GM10266 (cell line): Measurements from ENCODE around the gene DCTN1.
A peak's percentile ranks its signal among the peaks of the same experiment; 100 is the strongest.
"Not testable (repeated sequence)": the region's sequence is repeated elsewhere in the genome, so short reads cannot be mapped to it uniquely, and the experiment has no call there.

Experiments used
- DNase-seq: peaks from one replicate; pipeline ENCODE4 v3.0.0; 2012; ENCODE audit errors: extremely low spot score
- TF ChIP-seq, protein P1 (sequence below): IDR thresholded peaks from 2 replicates; pipeline ENCODE4 v1.5.1; 2012; ENCODE audit warnings: mild to moderate bottlenecking, low read depth; ENCODE audit not compliant: control insufficient read depth, insufficient read depth; ENCODE audit errors: missing control alignments

The DCTN1 gene

GRCh38 chr2:74424139-74424992 lies 44.3 kb upstream of the DCTN1 start:
- no peak for DNase-seq
- TF ChIP-seq, protein P1, sequence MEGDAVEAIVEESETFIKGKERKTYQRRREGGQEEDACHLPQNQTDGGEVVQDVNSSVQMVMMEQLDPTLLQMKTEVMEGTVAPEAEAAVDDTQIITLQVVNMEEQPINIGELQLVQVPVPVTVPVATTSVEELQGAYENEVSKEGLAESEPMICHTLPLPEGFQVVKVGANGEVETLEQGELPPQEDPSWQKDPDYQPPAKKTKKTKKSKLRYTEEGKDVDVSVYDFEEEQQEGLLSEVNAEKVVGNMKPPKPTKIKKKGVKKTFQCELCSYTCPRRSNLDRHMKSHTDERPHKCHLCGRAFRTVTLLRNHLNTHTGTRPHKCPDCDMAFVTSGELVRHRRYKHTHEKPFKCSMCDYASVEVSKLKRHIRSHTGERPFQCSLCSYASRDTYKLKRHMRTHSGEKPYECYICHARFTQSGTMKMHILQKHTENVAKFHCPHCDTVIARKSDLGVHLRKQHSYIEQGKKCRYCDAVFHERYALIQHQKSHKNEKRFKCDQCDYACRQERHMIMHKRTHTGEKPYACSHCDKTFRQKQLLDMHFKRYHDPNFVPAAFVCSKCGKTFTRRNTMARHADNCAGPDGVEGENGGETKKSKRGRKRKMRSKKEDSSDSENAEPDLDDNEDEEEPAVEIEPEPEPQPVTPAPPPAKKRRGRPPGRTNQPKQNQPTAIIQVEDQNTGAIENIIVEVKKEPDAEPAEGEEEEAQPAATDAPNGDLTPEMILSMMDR = no peak

DNA sequence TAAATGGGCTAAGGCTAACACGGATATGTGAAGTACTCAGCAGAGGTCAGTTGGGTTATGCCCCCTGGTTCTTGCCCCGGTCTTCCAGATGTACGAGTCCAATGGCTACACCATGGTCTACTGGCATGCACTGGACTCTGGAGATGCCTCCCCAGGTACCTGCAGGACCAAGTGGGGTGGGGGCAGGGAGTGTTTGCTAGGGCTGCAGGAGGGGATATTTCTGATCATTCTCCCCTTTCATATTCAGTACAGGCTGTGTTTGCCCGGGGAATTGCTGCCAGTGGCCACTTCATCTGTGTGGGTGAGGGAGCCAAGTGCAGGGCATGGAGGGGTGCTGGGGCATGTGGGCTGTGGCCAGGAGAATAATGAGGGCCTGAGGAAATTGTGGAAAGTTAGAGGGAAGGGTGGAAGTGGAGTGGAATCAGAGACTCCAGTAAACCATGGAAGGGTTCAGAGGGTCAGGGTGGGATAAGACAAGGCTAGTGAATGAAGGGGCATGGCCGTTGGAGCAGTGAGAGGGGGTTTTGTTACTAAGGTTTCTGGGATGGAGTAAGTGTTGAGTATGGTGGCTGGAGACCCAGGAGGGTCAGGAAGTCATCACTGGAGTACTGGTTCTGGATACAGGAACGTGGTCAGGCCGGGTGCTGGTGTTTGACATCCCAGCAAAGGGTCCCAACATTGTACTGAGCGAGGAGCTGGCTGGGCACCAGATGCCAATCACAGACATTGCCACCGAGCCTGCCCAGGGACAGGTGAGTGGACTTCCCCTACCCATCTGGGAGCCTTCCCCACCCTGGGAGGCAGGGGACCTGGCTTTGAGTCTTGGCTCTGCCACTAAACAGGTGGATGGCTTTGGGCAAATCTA lies 43.4 kb upstream of the DCTN1 start:
- no peak for DNase-seq

GRCh38 chr2:74421221-74421870 lies 41.2 kb upstream of the DCTN1 start, which contains the start of the genes C2orf81 and WDR54:
Gene C2orf81, minus strand, starts transcription at chr2:74421619. Its CDS starts 59 bp downstream, at chr2:74421560.
Gene WDR54, plus strand, starts transcription at chr2:74421730. Its CDS starts 424 bp downstream, at chr2:74422154.
- TF ChIP-seq, protein P1 = no peak
- peak; percentile 98 for DNase-seq

More for the DNA sequence above, 43.4 kb upstream of the DCTN1 start:
- TF ChIP-seq, protein P1 = no peak

DNA sequence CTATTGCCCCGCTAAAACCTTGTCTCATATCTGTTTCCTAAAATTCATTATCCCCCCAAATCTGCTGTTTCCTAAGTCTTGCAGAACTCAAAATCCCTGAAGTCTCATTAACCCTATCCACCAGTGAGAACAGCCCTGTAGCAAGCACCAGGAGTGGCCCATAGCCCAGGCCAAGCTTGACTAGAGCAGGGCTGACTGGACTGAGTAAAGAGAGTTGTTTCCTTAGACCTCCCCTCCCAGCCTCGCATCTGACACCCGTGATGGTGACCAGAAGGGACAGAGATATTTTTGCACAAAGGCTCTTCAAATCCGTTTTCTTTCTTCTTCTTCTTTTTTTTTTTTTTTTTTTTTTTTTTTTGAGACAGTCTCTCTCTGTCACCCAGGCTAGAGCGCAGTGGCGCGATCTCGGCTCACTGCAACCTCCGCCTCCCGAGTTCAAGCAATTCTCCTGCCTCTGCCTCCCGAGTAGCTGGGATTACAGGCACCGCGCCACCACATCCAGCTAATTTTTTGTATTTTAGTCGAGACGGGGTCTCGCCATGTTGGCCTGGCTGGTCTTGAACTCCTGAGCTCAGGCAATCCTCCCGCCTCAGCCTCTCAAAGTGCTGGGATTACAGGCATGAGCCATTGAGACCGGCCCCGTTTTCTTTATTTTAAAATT lies 40.5 kb upstream of the DCTN1 start:
- not testable (repeated sequence) for DNase-seq

DNA sequence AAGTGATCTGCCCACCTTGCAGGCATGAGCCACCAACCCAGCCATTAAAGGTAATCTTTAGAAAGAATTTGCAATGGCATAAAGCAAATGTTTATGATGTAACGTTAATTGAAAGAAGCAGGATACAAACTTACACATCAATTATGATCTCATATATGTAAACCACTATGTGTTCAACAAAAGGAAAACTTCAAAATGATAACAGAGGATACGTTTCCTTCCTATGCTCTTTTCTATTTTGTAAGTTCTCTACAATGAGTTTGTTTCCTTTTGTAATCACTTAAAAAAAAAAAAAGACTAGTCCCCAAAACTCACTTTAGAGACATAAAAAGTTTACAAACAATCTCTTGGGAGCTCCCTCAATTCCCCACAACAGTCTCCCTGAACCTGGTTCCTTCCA lies 39.9 kb upstream of the DCTN1 start:
- DNase-seq = no peak
- TF ChIP-seq, protein P1 = no peak

- TF ChIP-seq, protein P1 = no peak
- DNase-seq = no peak
Observed at GRCh38 chr2:74419345-74419744, 39.2 kb upstream of the DCTN1 start.

- TF ChIP-seq, protein P1 = no peak
- no peak for DNase-seq
Observed at GRCh38 chr2:74418312-74418711, 38.2 kb upstream of the DCTN1 start.
